Keratinocyte (primary cell): ENCODE data around the gene PLPP4.

ENCODE experiments used
- CTCF ChIP-seq, 3 experiments: IDR thresholded peaks in 1 of 3; conservative IDR thresholded peaks in 1 of 3; optimal IDR thresholded peaks in 1 of 3; 2 replicates in 2 of 3; 3 replicates in 1 of 3; pipeline versions ENCODE3 to v1.5.1; 2011; ENCODE audit warnings: low read length in 3 of 3, mild to moderate bottlenecking in 3 of 3, moderate library complexity in 2 of 3, control low read depth in 1 of 3, inconsistent platforms in 1 of 3; ENCODE audit not compliant: insufficient read depth in 2 of 3; ENCODE audit errors: extremely low read depth in 1 of 3
- EZH2 ChIP-seq: IDR thresholded peaks from one replicate; pipeline ENCODE4 v1.6.1; 2012; ENCODE audit warnings: inconsistent platforms, mild to moderate bottlenecking, low read length, moderate library complexity

GRCh38 chr10:120613180-120613579 is 156.2 kb downstream of the PLPP4 start:
- TF ChIP-seq CTCF (optimal IDR thresholded peaks at IDR 0.05 in 1 of 3, IDR thresholded peaks at IDR 0.05 in 1 of 3, conservative IDR thresholded peaks at IDR 0.05 in 1 of 3; ENCODE audit: extremely low read depth in 1 of 3, insufficient read depth in 2 of 3, low read length in 3 of 3) (no peak), EZH2 (no peak)
